EH (cell line): ENCODE data around the gene BTBD16.

ENCODE experiments used
- DNase-seq: peaks from one replicate; pipeline ENCODE4 v3.0.0-alpha.2; 2015; ENCODE audit warnings: low read depth

Gene BTBD16

GRCh38 chr10:122248356-122249302 lies 22.5 kb upstream of the BTBD16 start:
- DNase-seq, result no peak

DNA sequence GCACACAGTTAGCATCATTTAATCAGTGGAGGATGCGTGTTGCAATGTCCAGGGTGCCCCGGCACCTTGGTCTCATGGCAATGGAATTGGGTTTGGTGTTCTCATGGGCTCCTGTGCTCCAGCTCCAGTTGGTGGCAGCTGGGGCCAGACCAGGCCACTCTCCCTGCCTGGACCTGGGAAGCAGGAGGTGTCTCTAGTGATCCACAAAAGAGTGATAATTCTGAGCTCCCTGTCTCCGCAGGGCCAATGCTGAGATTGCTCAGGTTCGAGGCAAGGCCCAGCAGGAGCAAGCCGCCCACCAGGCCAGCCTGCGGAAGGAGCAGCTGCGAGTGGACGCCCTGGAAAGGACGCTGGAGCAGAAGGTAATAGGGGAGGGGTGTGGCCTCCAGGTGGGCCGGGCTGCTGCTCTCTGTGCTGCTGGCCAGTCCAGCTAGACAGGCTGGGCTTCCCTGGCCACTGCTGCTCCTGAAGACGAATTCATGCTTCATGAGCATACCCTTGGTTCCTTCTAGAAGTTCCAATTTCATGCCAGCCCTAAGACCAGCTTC lies 21.7 kb upstream of the BTBD16 start:
- DNase-seq, result no peak

- no peak for DNase-seq
These were observed 20.9 kb upstream of the BTBD16 start for GRCh38 chr10:122249991-122250750.

DNA sequence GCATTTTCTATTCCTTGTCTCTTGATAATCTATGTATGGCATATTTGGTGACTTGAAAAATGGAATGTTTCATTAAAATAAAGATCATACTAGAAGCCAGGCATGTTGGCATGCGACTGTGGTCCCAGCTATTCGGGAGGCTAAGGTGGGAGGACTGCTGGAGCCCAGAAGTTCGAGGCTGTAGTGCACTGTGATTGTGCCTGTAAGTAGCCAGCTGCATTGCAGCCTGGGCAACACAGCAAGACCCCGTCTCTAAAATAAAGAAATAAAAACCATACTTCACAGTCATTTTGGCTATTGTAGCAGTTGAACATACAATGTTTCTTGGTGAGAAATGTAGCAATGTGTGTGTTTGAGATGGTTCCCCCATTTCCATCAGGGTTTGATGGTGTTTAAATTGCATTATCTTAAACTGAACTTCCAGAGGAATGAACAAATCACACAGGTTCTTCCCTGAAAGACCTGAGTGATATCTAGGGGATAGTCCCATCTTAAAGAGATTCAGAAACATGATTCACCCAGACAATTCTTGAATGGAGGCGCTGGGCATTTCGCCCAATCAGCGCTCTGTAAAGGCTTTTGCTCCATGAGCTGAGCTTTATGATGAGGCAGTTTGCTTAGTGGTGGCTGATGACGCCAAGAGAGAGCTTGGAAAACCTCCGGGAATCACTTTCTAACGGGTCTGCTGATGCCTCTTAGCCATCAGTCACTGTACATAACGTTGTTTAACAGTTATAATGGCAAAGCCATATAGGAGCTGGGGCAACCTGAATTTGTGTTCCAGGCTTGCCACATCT lies 19.4 kb upstream of the BTBD16 start:
- DNase-seq, result no peak

DNA sequence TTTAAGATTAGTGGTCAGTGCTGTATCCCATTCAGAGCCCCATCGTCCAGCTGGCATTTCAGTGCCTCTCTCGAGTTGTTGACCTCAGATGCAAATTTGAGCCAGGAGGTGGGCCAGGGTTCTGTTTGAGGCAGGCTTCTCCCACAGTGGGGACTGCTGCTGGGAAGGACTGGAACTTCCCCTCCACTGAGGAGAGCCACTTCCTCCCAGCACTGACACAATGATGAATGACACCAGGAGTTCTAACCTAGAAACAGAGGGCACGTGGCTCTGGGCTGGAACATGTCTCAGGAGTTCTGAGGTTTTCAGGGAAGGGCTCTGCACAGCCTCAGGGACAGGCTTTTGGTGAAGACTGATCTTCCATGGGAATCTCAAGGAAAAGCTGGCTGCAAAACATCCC lies 18.3 kb upstream of the BTBD16 start:
- DNase-seq, result no peak

DNA sequence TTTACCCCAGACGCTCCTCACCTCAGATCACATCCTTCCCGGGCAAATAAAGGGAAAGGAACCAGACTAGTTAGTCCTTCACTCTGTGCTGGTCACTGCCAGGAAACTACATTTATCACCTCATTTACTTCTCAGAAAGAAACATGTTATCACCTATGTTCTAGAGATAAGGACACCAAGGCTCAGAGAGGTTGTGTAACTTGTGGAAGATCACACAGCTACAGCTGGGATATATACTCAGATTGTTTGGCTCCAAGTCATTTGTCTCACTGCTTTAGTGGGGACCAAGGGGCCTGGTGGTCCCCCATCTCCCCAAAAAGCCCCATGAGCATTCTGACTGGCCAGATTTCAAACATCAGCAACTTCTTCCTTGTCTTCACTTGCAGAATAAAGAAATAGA lies 17.5 kb upstream of the BTBD16 start:
- no peak for DNase-seq

- DNase-seq, result no peak
These were observed 16.3 kb upstream of the BTBD16 start for GRCh38 chr10:122254831-122255230.

GRCh38 chr10:122255509-122256301 lies 15.4 kb upstream of the BTBD16 start:
- DNase-seq, result no peak

- no peak for DNase-seq
These were observed 14.1 kb upstream of the BTBD16 start for GRCh38 chr10:122257041-122257440.

DNA sequence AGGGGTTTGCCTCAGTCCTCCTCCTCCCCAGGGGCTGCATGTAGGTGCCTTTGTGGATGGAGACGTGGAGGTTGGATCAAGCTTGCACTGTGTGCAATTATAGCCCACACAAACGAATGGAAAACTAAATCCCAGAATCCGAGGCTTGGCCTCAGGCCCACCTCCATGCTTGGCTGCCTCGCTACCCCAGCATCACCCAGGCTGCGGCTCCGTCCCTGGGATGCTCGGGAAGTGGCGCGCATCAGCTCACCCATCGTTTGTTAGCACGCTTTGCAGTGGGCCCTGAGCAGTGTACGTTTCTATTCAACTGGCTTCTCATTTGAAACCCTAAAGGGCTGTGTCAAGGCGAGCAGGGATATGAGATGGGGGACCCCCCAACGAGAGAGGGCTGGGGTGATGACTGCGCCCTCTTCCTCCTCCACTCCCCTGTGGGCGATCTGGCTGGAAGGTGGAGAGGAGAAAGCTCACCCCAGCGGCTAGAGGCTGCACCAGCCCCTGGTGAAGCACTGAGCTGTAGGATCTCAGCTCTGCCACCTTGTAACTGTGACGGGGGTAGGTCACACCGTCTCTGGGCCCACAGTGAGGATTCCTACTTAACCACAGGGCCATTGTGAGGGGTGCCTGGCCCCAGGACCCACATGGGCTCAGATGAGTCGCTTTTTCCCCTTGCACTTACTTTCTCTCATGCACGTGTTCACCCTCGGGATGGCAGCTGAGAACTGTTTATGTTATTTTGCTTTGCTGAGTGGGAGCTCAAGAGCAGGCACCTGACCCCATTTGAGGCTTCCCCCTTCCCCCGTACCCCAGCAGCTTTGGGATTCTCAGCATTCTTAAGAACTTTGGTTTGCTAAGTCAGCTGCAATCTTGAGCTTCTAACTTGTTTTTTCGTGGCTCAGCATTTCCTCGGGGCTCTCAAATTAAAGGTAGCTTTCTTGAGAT lies 12.7 kb upstream of the BTBD16 start:
- peak; percentile 60 for DNase-seq

- DNase-seq, result no peak
These were observed 12.0 kb upstream of the BTBD16 start for GRCh38 chr10:122259075-122259466.

GRCh38 chr10:122261584-122261983 lies 9.5 kb upstream of the BTBD16 start:
- DNase-seq, result no peak

DNA sequence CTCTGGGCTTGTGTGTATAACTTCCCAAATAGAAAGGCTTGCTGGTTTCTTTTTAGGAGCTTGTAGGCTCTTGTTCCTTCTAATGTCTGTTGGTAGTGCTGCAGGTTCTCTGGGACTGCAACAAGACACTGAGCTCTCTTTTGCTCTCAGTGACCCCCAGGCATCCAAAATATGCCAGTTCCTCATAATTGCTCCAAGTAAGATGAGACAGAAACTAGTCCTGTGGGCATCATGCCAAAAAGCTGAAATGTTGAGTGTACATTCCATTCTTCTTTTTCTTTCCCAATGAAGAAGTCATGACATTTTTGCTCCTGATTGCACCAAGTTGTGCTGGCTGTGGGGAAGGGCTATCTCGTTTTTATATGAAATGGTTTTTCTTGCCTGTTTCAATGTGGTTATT lies 7.1 kb upstream of the BTBD16 start:
- peak; percentile 97 for DNase-seq

- peak; percentile 68 for DNase-seq
These were observed 6.7 kb upstream of the BTBD16 start for GRCh38 chr10:122264436-122264835.

DNA sequence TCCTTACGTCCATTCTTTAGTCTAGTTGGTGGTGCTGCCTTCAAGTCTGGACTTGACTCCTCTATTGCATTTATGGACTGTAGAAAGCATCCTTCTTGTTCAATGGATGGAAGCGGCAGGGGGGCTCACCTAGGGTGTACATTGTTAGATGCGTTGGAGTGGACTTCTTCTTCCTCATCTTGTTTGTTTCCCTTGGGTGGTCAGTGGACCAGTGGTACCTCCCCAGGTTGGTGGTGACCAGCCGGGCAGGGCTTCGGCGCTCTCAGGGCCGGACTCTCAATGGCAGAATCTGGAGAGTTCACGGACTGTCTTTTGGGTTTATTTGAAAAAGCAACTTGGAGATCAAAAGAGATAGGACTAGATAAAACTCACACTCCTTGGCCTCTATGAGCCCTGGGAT lies 6.2 kb upstream of the BTBD16 start:
- no peak for DNase-seq

GRCh38 chr10:122265896-122266295 lies 5.2 kb upstream of the BTBD16 start:
- no peak for DNase-seq

GRCh38 chr10:122267849-122268737 lies 3.0 kb upstream of the BTBD16 start:
- DNase-seq, result peak; percentile 55

GRCh38 chr10:122269059-122269687 lies 1.9 kb upstream of the BTBD16 start:
- no peak for DNase-seq
